Measurements from ENCODE around the gene ARHGAP44. TPM values are rescaled to one million over a fixed set of nuclear protein-coding genes. Genes with fewer than 3 reads are reported as not detected.

The ARHGAP44 gene
- total RNA-seq, 5 donors from 2014 or later (not counting 1 experiment from before 2014, with no cell fraction given): 0.15 to 0.39 (median 0.38) TPM; not detected in 2

GRCh38 chr17:12790249-12791106, 1.2 kb downstream of the ARHGAP44 start:
- Histone ChIP-seq H3K4me3 (ENCODE audit: control insufficient read depth in 1 of 2, extremely low read depth in 1 of 2, low read length in 1 of 2) (no peak overlapping the region), H3K27me3 (replicated peaks in 1 of 2; ENCODE audit: control insufficient read depth in 2 of 2, extremely low read depth in 1 of 2, insufficient read depth in 2 of 2, low read length in 1 of 2) (peaks cover 3 to 20% of the 10 kb centered on the region in 2 experiments), H3K36me3 (ENCODE audit: control insufficient read depth in 2 of 2, extremely low read depth in 1 of 2, insufficient read depth in 1 of 2, low read length in 1 of 2) (no peaks in the 10 kb centered on the region), H3K27ac (ENCODE audit: low read length) (no peak overlapping the region), H3K4me1 (ENCODE audit: control insufficient read depth in 1 of 2, extremely low read depth in 1 of 2, insufficient read depth in 2 of 2, low read length in 2 of 2) (peaks cover 0 to 9% of the 10 kb centered on the region in 2 experiments), H3K9me3 (no peaks in the 10 kb centered on the region)
- DNase-seq (no peak), ATAC-seq (replicated peaks in 1 of 4) (no peak)
- ChIA-PET CTCF (no interaction called here), POLR2A (no interaction called here)
- Mint-ChIP-seq H3K27me3 (peaks cover 24 to 48% of the 10 kb centered on the region in 2 donors), H3K4me3 (peak overlapping the region; percentile 39 to 76 (median 57)), H3K27ac (no peak overlapping the region), H3K36me3 (no peaks in the 10 kb centered on the region), H3K9me3 (peaks cover 0 to 4% (median 0%) of the 10 kb centered on the region in 3 donors), H3K4me1 (peaks cover 8 to 10% (median 10%) of the 10 kb centered on the region in 3 donors)
- 24% methylated on average over 18 of the region's 27 CpGs for WGBS (ENCODE audit: insufficient coverage)

- Histone ChIP-seq H3K4me3 (ENCODE audit: control insufficient read depth in 1 of 2, extremely low read depth in 1 of 2, low read length in 1 of 2) (no peak overlapping the region), H3K36me3 (ENCODE audit: control insufficient read depth in 2 of 2, extremely low read depth in 1 of 2, insufficient read depth in 1 of 2, low read length in 1 of 2) (no peaks in the 10 kb centered on the region), H3K9me3 (no peaks in the 10 kb centered on the region), H3K4me1 (ENCODE audit: control insufficient read depth in 1 of 2, extremely low read depth in 1 of 2, insufficient read depth in 2 of 2, low read length in 2 of 2) (peaks cover 0 to 4% of the 10 kb centered on the region in 2 experiments), H3K27me3 (replicated peaks in 1 of 2; ENCODE audit: control insufficient read depth in 2 of 2, extremely low read depth in 1 of 2, insufficient read depth in 2 of 2, low read length in 1 of 2) (peaks cover 0 to 14% of the 10 kb centered on the region in 2 experiments), H3K27ac (ENCODE audit: low read length) (no peak overlapping the region)
- WGBS (ENCODE audit: insufficient coverage): 41% methylated on average over 2 of the region's 6 CpGs
- H3K36me3 Mint-ChIP-seq: no peaks in the 10 kb centered on the region
- POLR2A ChIA-PET: no interaction called here
- H3K4me3 Mint-ChIP-seq: no peak overlapping the region
- peaks cover 16 to 32% of the 10 kb centered on the region in 2 donors for H3K27me3 Mint-ChIP-seq
- H3K4me1 Mint-ChIP-seq: peaks cover 6 to 7% (median 7%) of the 10 kb centered on the region in 3 donors
- DNase-seq (no peak), ATAC-seq (replicated peaks in 1 of 4) (no peak)
- CTCF ChIA-PET: no interaction called here
- no peak overlapping the region for H3K27ac Mint-ChIP-seq
- peaks cover 4 to 13% (median 8%) of the 10 kb centered on the region in 3 donors for H3K9me3 Mint-ChIP-seq
These were observed 5.7 kb downstream of the ARHGAP44 start for GRCh38 chr17:12794919-12795532.

- Histone ChIP-seq H3K4me3 (ENCODE audit: control insufficient read depth in 1 of 2, extremely low read depth in 1 of 2, low read length in 1 of 2) (no peak overlapping the region), H3K36me3 (ENCODE audit: control insufficient read depth in 2 of 2, extremely low read depth in 1 of 2, insufficient read depth in 1 of 2, low read length in 1 of 2) (no peaks in the 10 kb centered on the region), H3K27me3 (replicated peaks in 1 of 2; ENCODE audit: control insufficient read depth in 2 of 2, extremely low read depth in 1 of 2, insufficient read depth in 2 of 2, low read length in 1 of 2) (no peaks in the 10 kb centered on the region), H3K27ac (ENCODE audit: low read length) (no peak overlapping the region), H3K9me3 (no peaks in the 10 kb centered on the region), H3K4me1 (ENCODE audit: control insufficient read depth in 1 of 2, extremely low read depth in 1 of 2, insufficient read depth in 2 of 2, low read length in 2 of 2) (no peaks in the 10 kb centered on the region)
- Mint-ChIP-seq H3K4me3 (no peak overlapping the region), H3K9me3 (peaks cover 5 to 26% (median 15%) of the 10 kb centered on the region in 3 donors), H3K27me3 (no peaks in the 10 kb centered on the region), H3K27ac (no peak overlapping the region), H3K4me1 (no peaks in the 10 kb centered on the region), H3K36me3 (no peaks in the 10 kb centered on the region)
- ChIA-PET CTCF (interaction anchor here in 1 of 2 donors (0.6 kb wide), 1 partner anchor 834 kb away, joined by 3 read pairs; no protein-coding TSS in a partner anchor), POLR2A (no interaction called here)
- DNase-seq: no peak
- WGBS (ENCODE audit: insufficient coverage): no CpG with 5 or more reads among the region's 3 CpGs
- no peak for ATAC-seq (replicated peaks in 1 of 4)
These were observed 11.6 kb downstream of the ARHGAP44 start for GRCh38 chr17:12800855-12801365.

GRCh38 chr17:12806630-12807029, 17.3 kb downstream of the ARHGAP44 start:
- CTCF ChIA-PET: no interaction called here
- Histone ChIP-seq H3K4me1 (ENCODE audit: control insufficient read depth in 1 of 2, extremely low read depth in 1 of 2, insufficient read depth in 2 of 2, low read length in 2 of 2) (no peaks in the 10 kb centered on the region), H3K4me3 (ENCODE audit: control insufficient read depth in 1 of 2, extremely low read depth in 1 of 2, low read length in 1 of 2) (no peak overlapping the region), H3K9me3 (no peaks in the 10 kb centered on the region), H3K27me3 (replicated peaks in 1 of 2; ENCODE audit: control insufficient read depth in 2 of 2, extremely low read depth in 1 of 2, insufficient read depth in 2 of 2, low read length in 1 of 2) (peaks cover 0 to 4% of the 10 kb centered on the region in 2 experiments), H3K36me3 (ENCODE audit: control insufficient read depth in 2 of 2, extremely low read depth in 1 of 2, insufficient read depth in 1 of 2, low read length in 1 of 2) (no peaks in the 10 kb centered on the region), H3K27ac (ENCODE audit: low read length) (no peak overlapping the region)
- H3K36me3 Mint-ChIP-seq: no peaks in the 10 kb centered on the region
- ATAC-seq (replicated peaks in 1 of 4): no peak
- no peaks in the 10 kb centered on the region for H3K4me1 Mint-ChIP-seq
- peaks cover 11 to 30% (median 20%) of the 10 kb centered on the region in 3 donors for H3K9me3 Mint-ChIP-seq
- H3K27me3 Mint-ChIP-seq: peaks cover 0 to 3% of the 10 kb centered on the region in 2 donors
- no peak overlapping the region for H3K4me3 Mint-ChIP-seq
- WGBS (ENCODE audit: insufficient coverage): 90% methylated on average over 1 of the region's 1 CpG
- DNase-seq: no peak
- POLR2A ChIA-PET: no interaction called here
- no peak overlapping the region for H3K27ac Mint-ChIP-seq

- 69% methylated on average over 2 of the region's 3 CpGs for WGBS (ENCODE audit: insufficient coverage)
- no peaks in the 10 kb centered on the region for H3K4me1 Mint-ChIP-seq
These were observed 19.4 kb downstream of the ARHGAP44 start for GRCh38 chr17:12808723-12809122.

GRCh38 chr17:12812877-12813276, 23.6 kb downstream of the ARHGAP44 start:
- no peak for ATAC-seq (replicated peaks in 1 of 4)
- H3K27me3 Mint-ChIP-seq: no peaks in the 10 kb centered on the region
- WGBS (ENCODE audit: insufficient coverage): no CpG with 5 or more reads among the region's 5 CpGs
- POLR2A ChIA-PET: no interaction called here
- Histone ChIP-seq H3K4me1 (ENCODE audit: control insufficient read depth in 1 of 2, extremely low read depth in 1 of 2, insufficient read depth in 2 of 2, low read length in 2 of 2) (no peaks in the 10 kb centered on the region), H3K27ac (ENCODE audit: low read length) (no peak overlapping the region), H3K4me3 (ENCODE audit: control insufficient read depth in 1 of 2, extremely low read depth in 1 of 2, low read length in 1 of 2) (no peak overlapping the region), H3K9me3 (no peaks in the 10 kb centered on the region), H3K36me3 (ENCODE audit: control insufficient read depth in 2 of 2, extremely low read depth in 1 of 2, insufficient read depth in 1 of 2, low read length in 1 of 2) (no peaks in the 10 kb centered on the region), H3K27me3 (replicated peaks in 1 of 2; ENCODE audit: control insufficient read depth in 2 of 2, extremely low read depth in 1 of 2, insufficient read depth in 2 of 2, low read length in 1 of 2) (peaks cover 0 to 4% of the 10 kb centered on the region in 2 experiments)
- DNase-seq: no peak
- no peaks in the 10 kb centered on the region for H3K4me1 Mint-ChIP-seq
- peaks cover 8 to 20% (median 14%) of the 10 kb centered on the region in 3 donors for H3K9me3 Mint-ChIP-seq
- no peak overlapping the region for H3K27ac Mint-ChIP-seq
- no peak overlapping the region for H3K4me3 Mint-ChIP-seq
- no peaks in the 10 kb centered on the region for H3K36me3 Mint-ChIP-seq
- CTCF ChIA-PET: no interaction called here

More at GRCh38 chr17:12808723-12809122, 19.4 kb downstream of the ARHGAP44 start:
- no peak overlapping the region for H3K4me3 Mint-ChIP-seq
- no peaks in the 10 kb centered on the region for H3K9me3 ChIP-seq
- ATAC-seq (replicated peaks in 1 of 4) (no peak), DNase-seq (no peak)
- no peak overlapping the region for H3K27ac ChIP-seq (ENCODE audit: low read length)
- peaks cover 14 to 33% (median 16%) of the 10 kb centered on the region in 3 donors for H3K9me3 Mint-ChIP-seq
- H3K27ac Mint-ChIP-seq: no peak overlapping the region
- H3K36me3 ChIP-seq (ENCODE audit: control insufficient read depth in 2 of 2, extremely low read depth in 1 of 2, insufficient read depth in 1 of 2, low read length in 1 of 2): no peaks in the 10 kb centered on the region
- CTCF ChIA-PET: no interaction called here
- H3K4me3 ChIP-seq (ENCODE audit: control insufficient read depth in 1 of 2, extremely low read depth in 1 of 2, low read length in 1 of 2): no peak overlapping the region
- H3K36me3 Mint-ChIP-seq: no peaks in the 10 kb centered on the region
- H3K4me1 ChIP-seq (ENCODE audit: control insufficient read depth in 1 of 2, extremely low read depth in 1 of 2, insufficient read depth in 2 of 2, low read length in 2 of 2): no peaks in the 10 kb centered on the region
- peaks cover 0 to 4% of the 10 kb centered on the region in 2 experiments for H3K27me3 ChIP-seq (replicated peaks in 1 of 2; ENCODE audit: control insufficient read depth in 2 of 2, extremely low read depth in 1 of 2, insufficient read depth in 2 of 2, low read length in 1 of 2)
- H3K27me3 Mint-ChIP-seq: peaks cover 0 to 3% of the 10 kb centered on the region in 2 donors
- POLR2A ChIA-PET: no interaction called here
